Measurements from ENCODE around the gene ALDH1A1.

Gene ALDH1A1

GRCh38 chr9:72958485-72959281 is 5.8 kb upstream of the ALDH1A1 start:
- TF ChIP-seq MAX (IDR thresholded peaks at IDR 0.05; ENCODE audit: low read depth, low read length): no peak
- no peak for TF ChIP-seq CTCF (IDR thresholded peaks at IDR 0.05; ENCODE audit: low read depth, low read length)
- TF ChIP-seq MYC (IDR thresholded peaks at IDR 0.05; ENCODE audit: low read depth, low read length): no peak
- TF ChIP-seq POLR2A (IDR thresholded peaks at IDR 0.05; ENCODE audit: extremely low read depth, insufficient read length): no peak
- H3K4me3 ChIP-seq (ENCODE audit: low read depth, low read length): no peak overlapping the region
- DNase-seq (ENCODE audit: low read depth): no peak

GRCh38 chr9:72955571-72955970 is 2.7 kb upstream of the ALDH1A1 start:
- H3K4me3 ChIP-seq (ENCODE audit: low read depth, low read length): no peak overlapping the region
- no peak for DNase-seq (ENCODE audit: low read depth)
- TF ChIP-seq MYC (IDR thresholded peaks at IDR 0.05; ENCODE audit: low read depth, low read length) (no peak), CTCF (IDR thresholded peaks at IDR 0.05; ENCODE audit: low read depth, low read length) (no peak), MAX (IDR thresholded peaks at IDR 0.05; ENCODE audit: low read depth, low read length) (no peak), POLR2A (IDR thresholded peaks at IDR 0.05; ENCODE audit: extremely low read depth, insufficient read length) (no peak)

GRCh38 chr9:72955126-72955455 is 2.2 kb upstream of the ALDH1A1 start:
- no peak overlapping the region for H3K4me3 ChIP-seq (ENCODE audit: low read depth, low read length)
- TF ChIP-seq POLR2A (IDR thresholded peaks at IDR 0.05; ENCODE audit: extremely low read depth, insufficient read length): no peak
- TF ChIP-seq CTCF (IDR thresholded peaks at IDR 0.05; ENCODE audit: low read depth, low read length): no peak
- no peak for TF ChIP-seq MAX (IDR thresholded peaks at IDR 0.05; ENCODE audit: low read depth, low read length)
- no peak for TF ChIP-seq MYC (IDR thresholded peaks at IDR 0.05; ENCODE audit: low read depth, low read length)
- DNase-seq (ENCODE audit: low read depth): no peak

GRCh38 chr9:72954431-72955125 is 1.7 kb upstream of the ALDH1A1 start:
- DNase-seq (ENCODE audit: low read depth): no peak
- H3K4me3 ChIP-seq (ENCODE audit: low read depth, low read length): no peak overlapping the region
- TF ChIP-seq MAX (IDR thresholded peaks at IDR 0.05; ENCODE audit: low read depth, low read length) (no peak), POLR2A (IDR thresholded peaks at IDR 0.05; ENCODE audit: extremely low read depth, insufficient read length) (no peak), CTCF (IDR thresholded peaks at IDR 0.05; ENCODE audit: low read depth, low read length) (no peak), MYC (IDR thresholded peaks at IDR 0.05; ENCODE audit: low read depth, low read length) (no peak)

GRCh38 chr9:72952381-72952690 is 517 bp downstream of the ALDH1A1 start:
- TF ChIP-seq MAX (IDR thresholded peaks at IDR 0.05; ENCODE audit: low read depth, low read length) (no peak), POLR2A (IDR thresholded peaks at IDR 0.05; ENCODE audit: extremely low read depth, insufficient read length) (no peak), CTCF (IDR thresholded peaks at IDR 0.05; ENCODE audit: low read depth, low read length) (no peak), MYC (IDR thresholded peaks at IDR 0.05; ENCODE audit: low read depth, low read length) (no peak)
- no peak overlapping the region for H3K4me3 ChIP-seq (ENCODE audit: low read depth, low read length)
- DNase-seq (ENCODE audit: low read depth): no peak

Data from NB4 (cell line).